Endodermal cell (in vitro differentiated cells): ENCODE measurements around the gene TXNIP. TPM values are rescaled to one million over a fixed set of nuclear protein-coding genes. Genes with fewer than 3 reads are reported as not detected.

Source experiments
- DNase-seq: peaks from one replicate; pipeline ENCODE4 v3.0.0-alpha.2; 2017
- H3K27ac ChIP-seq: 2 replicates; pipeline ENCODE4 v1.5.1; 2013; ENCODE audit warnings: mild to moderate bottlenecking, low read depth, low read length, moderate library complexity
- H3K27me3 ChIP-seq: 2 replicates; pipeline ENCODE4 v1.6.1; 2013; ENCODE audit warnings: mild to moderate bottlenecking, low read length, moderate library complexity; ENCODE audit not compliant: insufficient read depth, control insufficient read depth, poor library complexity, severe bottlenecking
- H3K36me3 ChIP-seq: 2 replicates; pipeline ENCODE4 v1.7.0; 2013; ENCODE audit warnings: mild to moderate bottlenecking, low read length, moderate library complexity; ENCODE audit not compliant: control insufficient read depth, insufficient read depth
- H3K4me1 ChIP-seq: one replicate; pipeline ENCODE4 v1.7.0; 2013; ENCODE audit warnings: low read length; ENCODE audit not compliant: control insufficient read depth, insufficient read depth
- H3K4me3 ChIP-seq: 2 replicates; pipeline ENCODE4 v1.5.1; 2013; ENCODE audit warnings: mild to moderate bottlenecking, low read length, moderate library complexity
- H3K9ac ChIP-seq: 2 replicates; pipeline ENCODE4 v1.6.1; 2013; ENCODE audit warnings: mild to moderate bottlenecking, low read length, moderate library complexity; ENCODE audit not compliant: poor library complexity, severe bottlenecking; ENCODE audit errors: extremely low read depth
- H3K9me3 ChIP-seq: 2 replicates; pipeline ENCODE4 v1.6.1; 2013; ENCODE audit warnings: mild to moderate bottlenecking, low read length, moderate library complexity; ENCODE audit not compliant: control insufficient read depth
- H3K27ac Mint-ChIP-seq: 2 replicates; pipeline ENCODE4 v1.8.0; 2020; ENCODE audit warnings: mixed read lengths
- H3K27me3 Mint-ChIP-seq: 2 replicates; pipeline ENCODE4 v1.8.0; 2021; ENCODE audit warnings: mild to moderate bottlenecking, mixed read lengths; ENCODE audit not compliant: insufficient read depth
- H3K36me3 Mint-ChIP-seq: 2 replicates; pipeline ENCODE4 v1.8.0; 2020; ENCODE audit warnings: low read depth, mixed read lengths
- H3K4me1 Mint-ChIP-seq: 2 replicates; pipeline ENCODE4 v1.8.0; 2020; ENCODE audit warnings: mixed read lengths
- H3K4me3 Mint-ChIP-seq: 2 replicates; pipeline ENCODE4 v1.8.0; 2020; ENCODE audit warnings: mild to moderate bottlenecking, moderate library complexity, mixed read lengths
- H3K9me3 Mint-ChIP-seq: 2 replicates; pipeline ENCODE4 v1.8.0; 2020; ENCODE audit warnings: mild to moderate bottlenecking, mixed read lengths
- WGBS, 2 experiments: methylation state at CpG; one replicate each; pipeline versions ENCODE4 v1.1.5 to v1.1.7; 2013; ENCODE audit warnings: missing lambda C conversion rate in 2 of 2, mixed read lengths in 1 of 2; ENCODE audit not compliant: insufficient coverage in 1 of 2, insufficient read length in 1 of 2; 5-methylcytosine and 5-hydroxymethylcytosine counted together
- total RNA-seq, 2 donors: library from RNA; stranded (reverse); fragmentation: NEBNext Ultra II Directional in 1 of 2; extraction: Animal tissue kit (Norgen Biotek cat#: 25700) in 1 of 2; gene quantifications; 2 replicates in 1 of 2; 3 replicates in 1 of 2; pipeline ENCODE4 v1.2.1, GENCODE V29; 2021
- TF ChIP-seq, protein P1 (sequence below): fragments of 200-600 bp; sonication (generic); conservative IDR thresholded peaks from 2 replicates; pipeline ENCODE4 v1.5.0; 2021; ENCODE audit warnings: antibody characterized with exemption, mild to moderate bottlenecking

Gene TXNIP
- total RNA-seq, 2 donors from 2014 or later: 9.9 to 12.2 TPM

DNA sequence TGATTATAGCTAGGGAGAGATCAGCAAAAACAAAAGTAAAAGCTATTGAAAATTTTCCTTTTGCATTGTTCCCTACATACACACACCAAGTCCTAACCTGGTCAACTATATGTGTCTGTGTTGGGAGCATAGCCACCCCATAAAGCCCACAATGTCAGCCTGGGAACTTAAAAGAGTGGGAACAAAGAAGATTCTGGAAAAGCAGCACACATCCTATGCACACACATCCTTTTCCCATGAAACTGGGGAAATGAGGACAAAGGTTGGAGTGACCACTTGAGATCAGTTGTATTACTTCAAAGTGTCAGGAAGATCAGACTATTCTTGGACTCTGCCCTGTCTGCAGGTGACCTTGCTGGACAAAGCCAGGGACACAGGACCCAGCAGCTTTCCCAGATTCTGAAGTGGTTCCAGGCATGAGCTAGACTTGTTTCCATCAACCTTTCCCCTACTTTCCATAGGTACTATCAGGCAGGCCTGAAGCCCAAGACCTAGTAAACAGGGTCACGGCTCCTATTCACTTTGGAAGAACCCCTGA is 15.9 kb downstream of the TXNIP start:
- Histone ChIP-seq H3K4me1 (peaks cover 15% of the 10 kb centered on the region), H3K9ac (no peak overlapping the region), H3K4me3 (no peak overlapping the region), H3K9me3 (no peaks in the 10 kb centered on the region), H3K27ac (no peak overlapping the region), H3K27me3 (no peaks in the 10 kb centered on the region), H3K36me3 (no peaks in the 10 kb centered on the region)
- WGBS, 2 experiments: 91% methylated on average over 1 of the region's 1 CpG; no CpG with 5 or more reads in 1 of the 2 experiments
- Mint-ChIP-seq H3K4me1 (peaks cover 10% of the 10 kb centered on the region), H3K27me3 (no peaks in the 10 kb centered on the region), H3K4me3 (no peak overlapping the region), H3K9me3 (no peaks in the 10 kb centered on the region), H3K36me3 (no peaks in the 10 kb centered on the region), H3K27ac (no peak overlapping the region)
- TF ChIP-seq, protein P1, sequence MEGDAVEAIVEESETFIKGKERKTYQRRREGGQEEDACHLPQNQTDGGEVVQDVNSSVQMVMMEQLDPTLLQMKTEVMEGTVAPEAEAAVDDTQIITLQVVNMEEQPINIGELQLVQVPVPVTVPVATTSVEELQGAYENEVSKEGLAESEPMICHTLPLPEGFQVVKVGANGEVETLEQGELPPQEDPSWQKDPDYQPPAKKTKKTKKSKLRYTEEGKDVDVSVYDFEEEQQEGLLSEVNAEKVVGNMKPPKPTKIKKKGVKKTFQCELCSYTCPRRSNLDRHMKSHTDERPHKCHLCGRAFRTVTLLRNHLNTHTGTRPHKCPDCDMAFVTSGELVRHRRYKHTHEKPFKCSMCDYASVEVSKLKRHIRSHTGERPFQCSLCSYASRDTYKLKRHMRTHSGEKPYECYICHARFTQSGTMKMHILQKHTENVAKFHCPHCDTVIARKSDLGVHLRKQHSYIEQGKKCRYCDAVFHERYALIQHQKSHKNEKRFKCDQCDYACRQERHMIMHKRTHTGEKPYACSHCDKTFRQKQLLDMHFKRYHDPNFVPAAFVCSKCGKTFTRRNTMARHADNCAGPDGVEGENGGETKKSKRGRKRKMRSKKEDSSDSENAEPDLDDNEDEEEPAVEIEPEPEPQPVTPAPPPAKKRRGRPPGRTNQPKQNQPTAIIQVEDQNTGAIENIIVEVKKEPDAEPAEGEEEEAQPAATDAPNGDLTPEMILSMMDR: no peak
- DNase-seq: peak; percentile 28

DNA sequence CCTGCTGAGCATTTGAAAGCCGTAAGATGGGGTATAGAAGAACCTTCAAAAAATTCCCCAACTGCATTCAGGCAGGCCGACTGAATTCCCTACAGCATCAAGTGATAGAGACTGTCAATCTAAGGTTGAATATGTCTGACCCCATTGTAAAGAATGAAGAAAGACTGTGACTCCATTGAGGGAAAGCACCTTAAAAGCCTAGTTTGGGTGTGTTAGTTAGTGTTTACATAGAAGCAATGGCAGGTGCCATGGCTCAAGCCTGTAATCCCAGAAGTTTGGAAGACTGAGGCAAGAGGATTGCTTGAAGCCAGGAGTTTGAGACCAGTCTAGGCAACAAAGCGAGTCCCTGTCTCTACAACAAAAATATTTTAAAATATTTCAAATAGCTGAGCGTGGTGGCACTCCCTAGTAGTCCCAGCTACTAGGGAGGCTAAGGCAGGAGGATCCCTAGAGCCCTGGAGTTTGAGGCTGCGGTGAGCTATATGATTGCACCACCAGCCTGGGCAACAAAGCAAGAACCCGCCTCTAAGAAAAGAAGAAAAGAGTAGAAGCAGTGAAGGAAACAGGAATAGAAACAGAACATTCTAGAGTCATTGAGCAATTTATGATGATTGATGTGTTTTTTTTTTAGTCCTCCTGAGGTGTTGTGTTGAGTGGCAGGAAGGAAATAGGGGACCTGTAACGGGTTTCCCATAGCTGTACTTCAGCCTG is 16.5 kb downstream of the TXNIP start:
- Mint-ChIP-seq H3K36me3 (no peaks in the 10 kb centered on the region), H3K9me3 (no peaks in the 10 kb centered on the region), H3K27me3 (no peaks in the 10 kb centered on the region), H3K4me3 (no peak overlapping the region), H3K4me1 (peaks cover 4% of the 10 kb centered on the region), H3K27ac (no peak overlapping the region)
- peak overlapping the region; percentile 14 for H3K27ac ChIP-seq
- H3K9ac ChIP-seq: no peak overlapping the region
- peaks cover 9% of the 10 kb centered on the region for H3K4me1 ChIP-seq
- DNase-seq: peak; percentile 46
- no peaks in the 10 kb centered on the region for H3K27me3 ChIP-seq
- H3K9me3 ChIP-seq: no peaks in the 10 kb centered on the region
- TF ChIP-seq, protein P1: no peak
- 66 to 70% methylated on average over 4 to 7 of the region's 7 CpGs for WGBS, 2 experiments
- no peaks in the 10 kb centered on the region for H3K36me3 ChIP-seq
- no peak overlapping the region for H3K4me3 ChIP-seq

DNA sequence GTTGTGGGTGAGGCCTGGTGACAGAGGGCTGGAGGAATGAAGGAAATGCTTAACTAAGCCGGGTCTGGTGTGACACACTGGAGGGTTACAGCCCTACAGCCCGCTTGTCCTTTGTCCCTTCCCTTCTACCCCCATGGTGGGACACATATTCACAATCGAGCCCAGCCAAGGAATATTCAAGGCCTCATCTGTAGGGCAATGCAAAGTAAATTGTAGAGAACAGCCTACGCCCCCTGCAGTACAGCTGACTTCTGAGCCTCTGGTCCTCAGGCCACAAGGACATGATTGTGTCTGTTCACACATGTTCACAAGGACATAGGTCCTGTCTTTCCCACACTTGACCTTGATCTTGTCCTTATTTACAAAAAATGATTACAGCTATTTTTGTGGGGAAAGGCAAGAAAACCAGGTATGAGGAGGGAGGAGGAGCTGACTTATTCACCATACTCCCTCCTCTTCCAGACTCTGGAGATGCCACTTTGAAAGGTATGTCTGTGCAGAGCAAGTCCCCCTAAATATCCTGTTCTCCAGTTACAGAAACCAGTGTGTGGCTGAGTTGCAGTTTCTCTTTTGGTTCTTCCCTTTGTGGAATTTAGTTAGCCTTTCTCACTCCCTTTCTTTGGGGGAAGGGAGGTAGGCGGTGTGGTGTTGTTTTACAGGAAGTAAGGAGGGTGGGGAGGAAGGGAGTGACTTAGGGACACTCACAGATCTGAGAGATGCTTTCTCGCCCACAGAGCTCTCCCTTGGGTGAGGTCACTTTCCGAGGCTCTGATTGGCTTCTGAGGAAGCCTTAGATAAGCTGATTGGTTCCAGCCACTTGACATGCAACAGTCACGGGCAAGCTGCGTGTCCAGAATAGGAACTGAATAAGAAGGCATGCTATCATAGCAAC is 17.3 kb downstream of the TXNIP start:
- Mint-ChIP-seq H3K9me3 (no peaks in the 10 kb centered on the region), H3K27me3 (no peaks in the 10 kb centered on the region)
- WGBS, 2 experiments: 27 to 29% methylated on average over 6 to 9 of the region's 9 CpGs

More for the DNA sequence above, 17.3 kb downstream of the TXNIP start:
- Histone ChIP-seq H3K27ac (peak overlapping the region; percentile 84), H3K9me3 (no peaks in the 10 kb centered on the region), H3K36me3 (no peaks in the 10 kb centered on the region), H3K4me1 (peaks cover 6% of the 10 kb centered on the region), H3K27me3 (no peaks in the 10 kb centered on the region), H3K4me3 (peak overlapping the region; percentile 42), H3K9ac (peak overlapping the region; percentile 15)
- Mint-ChIP-seq H3K36me3 (no peaks in the 10 kb centered on the region), H3K4me3 (no peak overlapping the region), H3K4me1 (no peaks in the 10 kb centered on the region), H3K27ac (no peak overlapping the region)
- TF ChIP-seq, protein P1: peak; percentile 67
- peak; percentile 93 for DNase-seq
